WTC11 (cell line): Measurements from ENCODE around the gene VTN. TPM values are rescaled to one million over a fixed set of nuclear protein-coding genes. Genes with fewer than 3 reads are reported as not detected.
"Not testable (repeated sequence)": the region's sequence is repeated elsewhere in the genome, so short reads cannot be mapped to it uniquely, and the experiment has no call there.

Source experiments
- ATAC-seq: fragments of 200-7000 bp; cut with Tn5 transposase; 2 replicates; pipeline ENCODE4 v1.10.0; 2021; ENCODE audit warnings: mild to moderate bottlenecking, moderate library complexity
- CTCF ChIA-PET: fragments of 300-600 bp; sonication (Branson Sonifier 250); formaldehyde crosslinking; loops from one replicate; lab custom pipeline; 2021; ENCODE audit warnings: antibody characterized with exemption; lab: Charles Lee
- POLR2A ChIA-PET: fragments of 350-600 bp; sonication (Branson Sonifier 250); formaldehyde crosslinking; loops from one replicate; lab custom pipeline; 2021; ENCODE audit warnings: antibody characterized with exemption; lab: Charles Lee
- DNase-seq: peaks from one replicate; pipeline ENCODE4 v3.0.0; 2021; ENCODE audit warnings: low spot score
- H3K27ac Mint-ChIP-seq: 2 replicates; pipeline ENCODE4 v1.8.0; 2021; ENCODE audit warnings: mixed read lengths
- H3K27me3 Mint-ChIP-seq: 2 replicates; pipeline ENCODE4 v1.8.0; 2021; ENCODE audit warnings: low read depth, mild to moderate bottlenecking, moderate library complexity, mixed read lengths
- H3K36me3 Mint-ChIP-seq: 2 replicates; pipeline ENCODE4 v1.8.0; 2021; ENCODE audit warnings: mixed read lengths
- H3K4me1 Mint-ChIP-seq: 2 replicates; pipeline ENCODE4 v1.8.0; 2022; ENCODE audit warnings: mixed read lengths
- H3K4me3 Mint-ChIP-seq: 2 replicates; pipeline ENCODE4 v1.8.0; 2021; ENCODE audit warnings: mild to moderate bottlenecking, moderate library complexity, mixed read lengths
- H3K9me3 Mint-ChIP-seq: 2 replicates; pipeline ENCODE4 v1.8.0; 2021; ENCODE audit warnings: mixed read lengths
- E2F5 ChIP-seq: sonication (generic); formaldehyde crosslinking; IDR thresholded peaks from 2 replicates; pipeline ENCODE4 v1.8.1; 2022; ENCODE audit warnings: mild to moderate bottlenecking, moderate library complexity, missing genetic modification reagents
- FOXK1 ChIP-seq: sonication (generic); formaldehyde crosslinking; IDR thresholded peaks from 2 replicates; pipeline ENCODE4 v1.8.0; 2022; ENCODE audit warnings: mild to moderate bottlenecking, moderate library complexity, missing genetic modification reagents
- GRHL2 ChIP-seq: fragments of 250-450 bp; sonication (Bioruptor Pico); IDR thresholded peaks from 2 replicates; pipeline ENCODE4 v1.8.0; 2022; ENCODE audit warnings: mild to moderate bottlenecking, moderate library complexity; ENCODE audit not compliant: insufficient replicate concordance, severe bottlenecking
- HMGA2 ChIP-seq: fragments of 250-450 bp; sonication (Bioruptor Pico); IDR thresholded peaks from 2 replicates; pipeline ENCODE4 v1.4.0; 2021; ENCODE audit warnings: mild to moderate bottlenecking, moderate library complexity
- NFE2L1 ChIP-seq: sonication (generic); formaldehyde crosslinking; IDR thresholded peaks from 2 replicates; pipeline ENCODE4 v1.8.1; 2023; ENCODE audit warnings: missing genetic modification reagents
- PREB ChIP-seq: sonication (generic); formaldehyde crosslinking; IDR thresholded peaks from 2 replicates; pipeline ENCODE4 v1.8.1; 2022; ENCODE audit warnings: mild to moderate bottlenecking, missing genetic modification reagents, moderate library complexity, borderline replicate concordance
- SOX15 ChIP-seq: fragments of 250-450 bp; sonication (Bioruptor Pico); IDR thresholded peaks from 2 replicates; pipeline ENCODE4 v1.9.0; 2021; ENCODE audit warnings: mild to moderate bottlenecking
- TEAD1 ChIP-seq: sonication (generic); formaldehyde crosslinking; IDR thresholded peaks from 2 replicates; pipeline ENCODE4 v1.8.0; 2022; ENCODE audit warnings: mild to moderate bottlenecking, missing genetic modification reagents
- TEAD4 ChIP-seq: sonication (generic); formaldehyde crosslinking; IDR thresholded peaks from 2 replicates; pipeline ENCODE4 v1.8.0; 2022; ENCODE audit warnings: mild to moderate bottlenecking, missing genetic modification reagents
- ZBTB21 ChIP-seq: sonication (generic); formaldehyde crosslinking; IDR thresholded peaks from 2 replicates; pipeline ENCODE4 v1.8.1; 2023; ENCODE audit warnings: mild to moderate bottlenecking, missing genetic modification reagents, borderline replicate concordance
- ZSCAN18 ChIP-seq: fragments of 250-450 bp; sonication (Bioruptor Pico); IDR thresholded peaks from 2 replicates; pipeline ENCODE4 v2.1.2; 2022; ENCODE audit warnings: mild to moderate bottlenecking, moderate library complexity
- total RNA-seq: library from RNA; stranded (reverse); gene quantifications from 3 replicates; pipeline ENCODE4 v1.2.3, GENCODE V29; 2021
- TF ChIP-seq, protein P1 (sequence below): fragments of 250-450 bp; sonication (Bioruptor Pico); conservative IDR thresholded peaks from 2 replicates; pipeline ENCODE4 v1.9.0; 2021; ENCODE audit warnings: mild to moderate bottlenecking
- TF ChIP-seq, protein P2 (sequence below): sonication (generic); formaldehyde crosslinking; IDR thresholded peaks from 2 replicates; pipeline ENCODE4 v1.8.1; 2022; ENCODE audit warnings: missing genetic modification reagents, borderline replicate concordance
- TF ChIP-seq, protein P3 (sequence below): sonication (generic); formaldehyde crosslinking; IDR thresholded peaks from 2 replicates; pipeline ENCODE4 v1.8.1; 2022; ENCODE audit warnings: low read depth, mild to moderate bottlenecking, moderate library complexity, missing genetic modification reagents, borderline replicate concordance
- TF ChIP-seq, protein P4 (sequence below): sonication (generic); formaldehyde crosslinking; conservative IDR thresholded peaks from 2 replicates; pipeline ENCODE4 v1.8.1; 2022; ENCODE audit warnings: mild to moderate bottlenecking, missing genetic modification reagents
- TF ChIP-seq, protein P5 (sequence below): sonication (generic); formaldehyde crosslinking; IDR thresholded peaks from 2 replicates; pipeline ENCODE4 v1.8.1; 2023; ENCODE audit warnings: mild to moderate bottlenecking, missing genetic modification reagents, moderate library complexity

The VTN gene
- total RNA-seq, 1 experiment from 2014 or later, result 1.6 TPM

DNA sequence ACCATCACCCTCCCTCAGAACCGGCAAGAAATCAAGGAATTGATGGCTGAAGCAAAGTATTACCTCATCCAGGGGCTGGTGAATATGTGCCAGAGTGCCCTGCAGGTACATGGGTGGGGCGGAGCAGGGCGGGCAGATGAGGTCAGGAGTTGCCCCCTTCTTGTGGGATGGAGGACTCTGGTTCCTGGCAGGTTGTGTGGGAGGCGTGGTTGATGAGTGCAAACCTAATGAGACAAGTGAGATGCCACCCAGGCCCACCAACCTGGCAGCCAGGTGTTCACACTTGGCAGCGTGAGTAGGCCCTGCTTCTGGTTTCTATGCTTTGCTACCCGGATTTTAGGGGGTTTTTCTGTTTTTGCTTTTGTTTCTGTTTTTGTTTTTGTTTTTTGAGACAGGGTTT is 29.7 kb downstream of the VTN start:
- Mint-ChIP-seq H3K27ac (no peak overlapping the region), H3K27me3 (no peaks in the 10 kb centered on the region), H3K36me3 (peaks cover 22% of the 10 kb centered on the region), H3K4me1 (peaks cover 10% of the 10 kb centered on the region), H3K9me3 (no peaks in the 10 kb centered on the region), H3K4me3 (no peak overlapping the region)
- DNase-seq (no peak), ATAC-seq (no peak)
- no peak for TF ChIP-seq GRHL2
- no peak for TF ChIP-seq FOXK1
- no peak for TF ChIP-seq SOX15 (CRISPR knock-in tag)
- TF ChIP-seq, protein P1, sequence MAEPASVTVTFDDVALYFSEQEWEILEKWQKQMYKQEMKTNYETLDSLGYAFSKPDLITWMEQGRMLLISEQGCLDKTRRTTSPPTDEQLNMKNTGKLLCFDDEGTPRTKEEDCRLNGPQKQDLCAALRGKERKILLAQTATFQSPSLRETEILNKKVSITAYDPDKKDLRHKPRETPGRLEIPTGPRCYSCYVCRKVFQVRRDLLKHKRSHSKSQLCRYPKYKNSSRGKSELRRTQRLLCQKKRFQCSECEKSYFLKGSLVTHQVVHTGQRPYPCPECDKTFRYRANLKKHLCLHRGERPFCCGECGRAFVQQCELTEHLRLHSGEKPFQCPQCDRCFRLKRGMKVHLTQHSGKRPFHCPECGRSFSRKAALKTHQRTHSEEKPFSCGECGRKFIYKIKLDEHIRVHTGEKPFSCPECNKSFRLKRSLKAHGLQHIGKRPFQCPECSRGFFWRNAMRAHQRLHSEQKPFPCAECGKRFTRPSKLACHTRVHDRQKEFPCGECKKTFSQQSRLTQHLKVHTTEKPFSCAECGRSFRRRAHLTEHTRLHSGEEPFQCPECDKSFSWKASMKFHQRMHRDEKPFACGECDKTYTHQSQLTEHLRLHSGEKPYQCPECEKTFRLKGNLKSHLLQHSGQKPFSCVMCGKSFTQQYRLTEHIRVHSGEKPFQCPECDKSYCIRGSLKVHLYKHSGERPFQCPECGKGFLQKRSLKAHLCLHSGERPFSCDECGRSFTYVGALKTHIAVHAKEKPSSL, result no peak
- TF ChIP-seq, protein P2, sequence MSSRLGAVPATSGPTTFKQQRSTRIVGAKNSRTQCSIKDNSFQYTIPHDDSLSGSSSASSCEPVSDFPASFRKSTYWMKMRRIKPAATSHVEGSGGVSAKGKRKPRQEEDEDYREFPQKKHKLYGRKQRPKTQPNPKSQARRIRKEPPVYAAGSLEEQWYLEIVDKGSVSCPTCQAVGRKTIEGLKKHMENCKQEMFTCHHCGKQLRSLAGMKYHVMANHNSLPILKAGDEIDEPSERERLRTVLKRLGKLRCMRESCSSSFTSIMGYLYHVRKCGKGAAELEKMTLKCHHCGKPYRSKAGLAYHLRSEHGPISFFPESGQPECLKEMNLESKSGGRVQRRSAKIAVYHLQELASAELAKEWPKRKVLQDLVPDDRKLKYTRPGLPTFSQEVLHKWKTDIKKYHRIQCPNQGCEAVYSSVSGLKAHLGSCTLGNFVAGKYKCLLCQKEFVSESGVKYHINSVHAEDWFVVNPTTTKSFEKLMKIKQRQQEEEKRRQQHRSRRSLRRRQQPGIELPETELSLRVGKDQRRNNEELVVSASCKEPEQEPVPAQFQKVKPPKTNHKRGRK (CRISPR knock-in tag), result no peak
- no peak for TF ChIP-seq TEAD4
- TF ChIP-seq, protein P3, sequence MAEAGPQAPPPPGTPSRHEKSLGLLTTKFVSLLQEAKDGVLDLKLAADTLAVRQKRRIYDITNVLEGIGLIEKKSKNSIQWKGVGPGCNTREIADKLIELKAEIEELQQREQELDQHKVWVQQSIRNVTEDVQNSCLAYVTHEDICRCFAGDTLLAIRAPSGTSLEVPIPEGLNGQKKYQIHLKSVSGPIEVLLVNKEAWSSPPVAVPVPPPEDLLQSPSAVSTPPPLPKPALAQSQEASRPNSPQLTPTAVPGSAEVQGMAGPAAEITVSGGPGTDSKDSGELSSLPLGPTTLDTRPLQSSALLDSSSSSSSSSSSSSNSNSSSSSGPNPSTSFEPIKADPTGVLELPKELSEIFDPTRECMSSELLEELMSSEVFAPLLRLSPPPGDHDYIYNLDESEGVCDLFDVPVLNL, result no peak
- TF ChIP-seq, protein P4, sequence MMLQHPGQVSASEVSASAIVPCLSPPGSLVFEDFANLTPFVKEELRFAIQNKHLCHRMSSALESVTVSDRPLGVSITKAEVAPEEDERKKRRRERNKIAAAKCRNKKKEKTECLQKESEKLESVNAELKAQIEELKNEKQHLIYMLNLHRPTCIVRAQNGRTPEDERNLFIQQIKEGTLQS (CRISPR knock-in tag), result no peak
- TF ChIP-seq HMGA2 (CRISPR knock-in tag), result no peak
- CTCF ChIA-PET, result no interaction called here
- POLR2A ChIA-PET, result no interaction called here

DNA sequence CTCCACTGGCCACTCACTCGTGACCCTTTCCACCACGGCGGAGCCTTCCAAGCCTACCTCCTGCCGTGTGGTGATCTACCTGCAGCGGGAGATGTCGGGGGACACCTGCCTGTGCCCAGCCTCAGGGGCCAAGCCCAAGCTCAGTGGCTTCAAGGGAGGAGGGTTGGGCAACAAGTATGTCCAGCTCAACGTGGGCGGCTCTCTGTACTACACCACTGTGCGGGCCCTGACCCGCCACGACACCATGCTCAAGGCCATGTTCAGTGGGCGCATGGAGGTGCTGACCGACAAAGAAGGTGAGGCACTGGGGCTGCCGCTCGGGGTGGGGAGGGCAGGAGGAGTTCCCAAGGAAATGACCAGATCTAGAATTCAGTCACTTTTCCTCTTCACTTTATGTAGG is 30.7 kb downstream of the VTN start:
- Mint-ChIP-seq H3K27ac (no peak overlapping the region), H3K27me3 (no peaks in the 10 kb centered on the region), H3K9me3 (no peaks in the 10 kb centered on the region), H3K36me3 (peaks cover 22% of the 10 kb centered on the region), H3K4me1 (peaks cover 15% of the 10 kb centered on the region), H3K4me3 (no peak overlapping the region)
- no peak for ATAC-seq
- TF ChIP-seq TEAD1 (CRISPR knock-in tag) (no peak), ZBTB21 (no peak), PREB (CRISPR knock-in tag) (no peak), E2F5 (CRISPR knock-in tag) (no peak), ZSCAN18 (CRISPR knock-in tag) (no peak), NFE2L1 (CRISPR knock-in tag) (no peak)
- TF ChIP-seq, protein P2 (CRISPR knock-in tag), result no peak
- TF ChIP-seq, protein P1, result no peak
- TF ChIP-seq, protein P5, sequence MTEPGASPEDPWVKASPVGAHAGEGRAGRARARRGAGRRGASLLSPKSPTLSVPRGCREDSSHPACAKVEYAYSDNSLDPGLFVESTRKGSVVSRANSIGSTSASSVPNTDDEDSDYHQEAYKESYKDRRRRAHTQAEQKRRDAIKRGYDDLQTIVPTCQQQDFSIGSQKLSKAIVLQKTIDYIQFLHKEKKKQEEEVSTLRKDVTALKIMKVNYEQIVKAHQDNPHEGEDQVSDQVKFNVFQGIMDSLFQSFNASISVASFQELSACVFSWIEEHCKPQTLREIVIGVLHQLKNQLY, result no peak
- POLR2A ChIA-PET, result interaction anchor here (0.6 to 0.8 kb wide), 2 partner anchors 18 to 61 kb away, joined by 3 read pairs; partner anchors contain the start of gene POLDIP2
- DNase-seq, result no peak
- CTCF ChIA-PET, result interaction anchor here (1.0 kb wide), 1 partner anchor 77 kb away, joined by 3 read pairs; no protein-coding TSS in a partner anchor

DNA sequence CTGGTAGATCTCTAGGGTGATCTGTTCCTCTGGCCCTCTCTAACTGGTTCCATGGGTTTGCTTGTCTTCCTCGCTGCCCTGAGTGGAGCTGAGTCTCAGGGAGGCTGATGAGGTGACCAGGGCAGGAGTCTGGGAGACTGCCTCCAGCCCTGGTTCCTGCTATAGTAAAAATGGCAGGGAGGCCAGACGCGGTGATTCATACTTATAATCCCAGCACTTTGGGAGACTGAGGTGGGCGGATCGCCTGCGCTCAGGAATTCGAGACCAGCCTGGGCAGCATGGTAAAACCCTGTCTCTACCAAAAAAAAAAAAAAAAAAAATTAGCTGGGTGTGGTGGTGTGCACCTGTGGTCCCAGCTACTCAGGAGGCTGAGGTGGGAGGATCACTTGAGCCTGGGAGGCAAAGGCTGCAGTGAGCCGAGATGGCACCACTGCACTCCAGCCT is 31.3 kb downstream of the VTN start:
- H3K27ac Mint-ChIP-seq, H3K4me3 Mint-ChIP-seq, H3K27me3 Mint-ChIP-seq, DNase-seq, H3K9me3 Mint-ChIP-seq, ATAC-seq, CTCF ChIA-PET: not testable (repeated sequence)
- POLR2A ChIA-PET, result interaction anchor here (0.8 kb wide), 1 partner anchor 19 kb away, joined by 3 read pairs; the partner anchor contains the start of gene POLDIP2
- peaks cover 20% of the 10 kb centered on the region for H3K4me1 Mint-ChIP-seq
- peaks cover 20% of the 10 kb centered on the region for H3K36me3 Mint-ChIP-seq
